HEK293T (cell line): ENCODE data around the gene DES.
"Not testable (repeated sequence)": the region's sequence is repeated elsewhere in the genome, so short reads cannot be mapped to it uniquely, and the experiment has no call there.

Experiments used
- CTCF ChIA-PET: fragments of 350-600 bp; formaldehyde crosslinking; extraction: SDS; loops from one replicate; lab custom pipeline; 2021; ENCODE audit warnings: antibody characterized with exemption, inconsistent platforms; lab: Yijun Ruan, JAX
- POLR2A ChIA-PET: fragments of 350-600 bp; formaldehyde crosslinking; extraction: SDS; loops from one replicate; lab custom pipeline; 2020; ENCODE audit warnings: antibody characterized with exemption, inconsistent platforms; lab: Yijun Ruan, JAX
- DNase-seq: peaks from one replicate; pipeline ENCODE4 v3.0.0; 2012; ENCODE audit warnings: mixed read lengths; ENCODE audit errors: extremely low spot score
- ARNT ChIP-seq: fragments of 450-650 bp; IDR thresholded peaks from 2 replicates; pipeline ENCODE4 v1.6.1; 2017; ENCODE audit warnings: mild to moderate bottlenecking
- BHLHE40 ChIP-seq: fragments of 450-650 bp; IDR thresholded peaks from 2 replicates; pipeline ENCODE4 v1.6.1; 2016; ENCODE audit warnings: mild to moderate bottlenecking, moderate library complexity, borderline replicate concordance
- CTBP1 ChIP-seq: fragments of 450-650 bp; IDR thresholded peaks from 2 replicates; pipeline ENCODE4 v1.6.1; 2016; ENCODE audit warnings: borderline replicate concordance
- ELF4 ChIP-seq: fragments of 450-650 bp; IDR thresholded peaks from 2 replicates; pipeline ENCODE4 v1.6.1; 2017; ENCODE audit warnings: antibody characterized with exemption
- FOXA1 ChIP-seq: fragments of 450-650 bp; IDR thresholded peaks from 2 replicates; pipeline ENCODE4 v1.6.1; 2016; ENCODE audit warnings: mild to moderate bottlenecking
- FOXK2 ChIP-seq: fragments of 450-650 bp; IDR thresholded peaks from 2 replicates; pipeline ENCODE4 v1.6.1; 2016; ENCODE audit warnings: mild to moderate bottlenecking
- FOXM1 ChIP-seq: fragments of 450-650 bp; IDR thresholded peaks from 2 replicates; pipeline ENCODE4 v1.6.1; 2017; ENCODE audit warnings: mild to moderate bottlenecking, borderline replicate concordance
- HDGF ChIP-seq: fragments of 450-650 bp; IDR thresholded peaks from 2 replicates; pipeline ENCODE4 v1.6.1; 2017; ENCODE audit warnings: antibody characterized with exemption, borderline replicate concordance
- L3MBTL2 ChIP-seq: fragments of 450-650 bp; conservative IDR thresholded peaks from 2 replicates; pipeline ENCODE4 v1.6.1; 2016; ENCODE audit warnings: mild to moderate bottlenecking
- LEF1 ChIP-seq: fragments of 450-650 bp; IDR thresholded peaks from 2 replicates; pipeline ENCODE4 v1.6.1; 2017; ENCODE audit warnings: mild to moderate bottlenecking, borderline replicate concordance
- NFRKB ChIP-seq: fragments of 450-650 bp; IDR thresholded peaks from 2 replicates; pipeline ENCODE4 v1.6.1; 2016; ENCODE audit warnings: mild to moderate bottlenecking, moderate library complexity
- PKNOX1 ChIP-seq: fragments of 450-650 bp; IDR thresholded peaks from 2 replicates; pipeline ENCODE4 v1.6.1; 2016
- SP1 ChIP-seq: fragments of 450-650 bp; IDR thresholded peaks from 2 replicates; pipeline ENCODE4 v1.6.1; 2017
- SUZ12 ChIP-seq: fragments of 450-650 bp; IDR thresholded peaks from 2 replicates; pipeline ENCODE4 v1.6.1; 2016; ENCODE audit warnings: mild to moderate bottlenecking
- TARDBP ChIP-seq: fragments of 450-650 bp; IDR thresholded peaks from 2 replicates; pipeline ENCODE4 v1.6.1; 2016
- ZNF384 ChIP-seq: fragments of 450-650 bp; IDR thresholded peaks from 2 replicates; pipeline ENCODE4 v1.6.1; 2016

Gene DES

GRCh38 chr2:219403861-219404260 lies 14.3 kb upstream of the DES start:
- no peak for TF ChIP-seq SP1
- no peak for TF ChIP-seq BHLHE40
- TF ChIP-seq PKNOX1: no peak
- TF ChIP-seq FOXK2: no peak
- TF ChIP-seq ZNF384: no peak
- no peak for TF ChIP-seq ELF4
- TF ChIP-seq SUZ12: no peak
- POLR2A ChIA-PET: interaction anchor here (0.6 to 1.3 kb wide), 2 partner anchors 23 to 126 kb away, joined by 3 read pairs; no protein-coding TSS in a partner anchor
- CTCF ChIA-PET: interaction anchor here (0.6 to 3.5 kb wide), 20 partner anchors 11 to 137 kb away, joined by 3 to 28 read pairs (median 4); partner anchors contain the start of gene DNPEP
- DNase-seq: no peak

GRCh38 chr2:219404291-219404910 lies 13.8 kb upstream of the DES start:
- TF ChIP-seq ELF4 (no peak), FOXM1 (no peak), FOXK2 (no peak), NFRKB (no peak), CTBP1 (no peak), SUZ12 (no peak), ZNF384 (no peak), HDGF (no peak), SP1 (no peak), ARNT (no peak), L3MBTL2 (no peak), TARDBP (no peak), LEF1 (no peak), FOXA1 (no peak), BHLHE40 (no peak), PKNOX1 (no peak)
- no peak for DNase-seq
- POLR2A ChIA-PET: interaction anchor here (0.6 to 1.0 kb wide), 2 partner anchors 23 to 167 kb away, joined by 3 read pairs; partner anchors contain the start of gene OBSL1
- CTCF ChIA-PET: interaction anchor here (0.6 to 3.5 kb wide), 13 partner anchors 16 to 136 kb away, joined by 3 to 28 read pairs (median 4); partner anchors contain the start of gene DNPEP

- no peak for DNase-seq
- POLR2A ChIA-PET: interaction anchor here (1.0 kb wide), 1 partner anchor 166 kb away, joined by 3 read pairs; the partner anchor contains the start of gene OBSL1
- CTCF ChIA-PET: interaction anchor here (0.9 to 3.5 kb wide), 8 partner anchors 15 to 136 kb away, joined by 3 to 28 read pairs (median 4); partner anchors contain the start of gene DNPEP
- TF ChIP-seq FOXA1 (no peak), BHLHE40 (no peak), ARNT (no peak), NFRKB (no peak), CTBP1 (no peak), ZNF384 (no peak), FOXK2 (no peak)
Measured at GRCh38 chr2:219404954-219405353, 13.2 kb upstream of the DES start.

- DNase-seq: no peak
- ChIA-PET POLR2A (interaction anchor here (1.0 kb wide), 1 partner anchor 166 kb away, joined by 3 read pairs; the partner anchor contains the start of gene OBSL1), CTCF (interaction anchor here (1.7 kb wide), 1 partner anchor 28 kb away, joined by 9 read pairs; no protein-coding TSS in a partner anchor)
- TF ChIP-seq NFRKB: no peak
- no peak for TF ChIP-seq SP1
Measured at GRCh38 chr2:219405451-219405850, 12.7 kb upstream of the DES start.

- CTCF ChIA-PET: no interaction called here
Measured at GRCh38 chr2:219405958-219406860, 12.0 kb upstream of the DES start.

GRCh38 chr2:219406861-219407230 lies 11.3 kb upstream of the DES start:
- TF ChIP-seq SUZ12: no peak
- TF ChIP-seq L3MBTL2: no peak
- no peak for TF ChIP-seq TARDBP
- TF ChIP-seq ELF4: no peak
- TF ChIP-seq ARNT: no peak
- no peak for TF ChIP-seq PKNOX1
- no peak for TF ChIP-seq LEF1
- no peak for TF ChIP-seq NFRKB
- no peak for TF ChIP-seq BHLHE40
- TF ChIP-seq SP1: no peak
- TF ChIP-seq ZNF384: no peak
- POLR2A ChIA-PET: no interaction called here
- CTCF ChIA-PET: no interaction called here
- DNase-seq: no peak

More at GRCh38 chr2:219405958-219406860, 12.0 kb upstream of the DES start:
- POLR2A ChIA-PET: no interaction called here
- TF ChIP-seq CTBP1: no peak
- TF ChIP-seq PKNOX1: no peak
- no peak for TF ChIP-seq LEF1
- no peak for TF ChIP-seq SP1
- DNase-seq: no peak

- DNase-seq, POLR2A ChIA-PET: not testable (repeated sequence)
- CTCF ChIA-PET: interaction anchor here (1.1 kb wide), 1 partner anchor 71 kb away, joined by 6 read pairs; no protein-coding TSS in a partner anchor
Measured at GRCh38 chr2:219407343-219407742, 10.8 kb upstream of the DES start.
